ENCODE measurements around the gene ADAM12. TPM values are rescaled to one million over a fixed set of nuclear protein-coding genes. Genes with fewer than 3 reads are reported as not detected.

ADAM12 gene
- total and polyA plus RNA-seq, 8 donors: 0.03 to 3.7 (median 0.15) TPM

DNA sequence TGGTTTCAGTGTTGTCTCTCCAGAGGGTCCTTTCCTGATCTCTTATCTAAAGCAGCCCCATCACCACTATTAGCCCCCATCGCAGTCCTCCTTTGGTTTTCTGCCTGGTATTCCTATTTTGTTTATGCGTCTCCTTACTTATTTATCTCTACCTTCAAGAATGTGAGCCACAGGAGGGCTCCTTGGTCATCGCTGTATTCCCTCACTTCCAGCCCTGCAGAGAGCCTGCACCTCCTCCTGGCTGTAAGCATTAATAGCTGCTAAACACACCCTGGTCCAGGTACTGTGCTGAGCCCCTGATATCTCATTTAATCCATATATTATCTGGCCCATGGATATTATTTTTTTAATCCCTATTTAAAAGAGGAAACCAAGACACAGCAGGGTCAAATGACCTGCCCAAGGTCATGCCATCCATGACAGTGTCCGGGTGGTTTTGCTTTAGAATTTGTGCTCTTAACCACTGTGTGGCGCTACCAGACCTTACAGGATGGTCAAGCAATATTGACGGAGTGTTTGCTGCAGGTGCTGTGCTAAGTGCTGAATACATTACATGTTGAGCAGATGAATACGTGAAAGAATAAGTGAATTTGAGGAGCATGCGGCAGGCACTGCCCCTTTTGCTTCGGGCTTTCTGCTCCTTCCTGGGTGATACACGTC, 227.2 kb downstream of the ADAM12 start:
- DNase-seq: no peak

DNA sequence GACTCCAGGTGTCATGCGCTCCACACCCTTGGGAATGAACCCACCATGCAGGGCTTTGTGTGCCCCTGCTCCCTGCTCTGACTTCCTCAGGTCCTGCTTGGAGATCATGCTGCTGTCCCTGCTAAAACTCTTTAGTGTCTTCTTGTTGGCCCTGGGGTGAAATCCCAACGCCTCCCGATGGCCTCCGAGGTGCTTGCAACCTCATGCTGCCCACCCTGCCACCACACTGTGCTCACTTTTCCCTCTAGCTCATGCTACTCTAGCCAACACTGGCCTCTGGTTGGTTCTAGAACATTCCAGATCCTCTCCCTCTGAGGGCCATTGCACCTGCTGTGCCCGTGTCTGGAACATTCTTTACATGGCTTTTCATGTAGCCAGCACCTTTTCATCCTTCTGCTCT, 227.7 kb downstream of the ADAM12 start:
- Histone ChIP-seq H3K9me3 (no peaks in the 10 kb centered on the region), H3K27ac (no peak overlapping the region), H3K4me1 (no peaks in the 10 kb centered on the region), H3K4me3 (no peak overlapping the region), H3K36me3 (no peaks in the 10 kb centered on the region), H3K27me3 (no peaks in the 10 kb centered on the region)
- WGBS, 2 donors: 49 to 54% methylated on average over 5 of the region's 5 CpGs
- intact Hi-C loops (cut with DNase I): no loop called here
- ATAC-seq (no peak), FAIRE-seq (no peak), DNase-seq (no peak)
- TF ChIP-seq, protein P1, sequence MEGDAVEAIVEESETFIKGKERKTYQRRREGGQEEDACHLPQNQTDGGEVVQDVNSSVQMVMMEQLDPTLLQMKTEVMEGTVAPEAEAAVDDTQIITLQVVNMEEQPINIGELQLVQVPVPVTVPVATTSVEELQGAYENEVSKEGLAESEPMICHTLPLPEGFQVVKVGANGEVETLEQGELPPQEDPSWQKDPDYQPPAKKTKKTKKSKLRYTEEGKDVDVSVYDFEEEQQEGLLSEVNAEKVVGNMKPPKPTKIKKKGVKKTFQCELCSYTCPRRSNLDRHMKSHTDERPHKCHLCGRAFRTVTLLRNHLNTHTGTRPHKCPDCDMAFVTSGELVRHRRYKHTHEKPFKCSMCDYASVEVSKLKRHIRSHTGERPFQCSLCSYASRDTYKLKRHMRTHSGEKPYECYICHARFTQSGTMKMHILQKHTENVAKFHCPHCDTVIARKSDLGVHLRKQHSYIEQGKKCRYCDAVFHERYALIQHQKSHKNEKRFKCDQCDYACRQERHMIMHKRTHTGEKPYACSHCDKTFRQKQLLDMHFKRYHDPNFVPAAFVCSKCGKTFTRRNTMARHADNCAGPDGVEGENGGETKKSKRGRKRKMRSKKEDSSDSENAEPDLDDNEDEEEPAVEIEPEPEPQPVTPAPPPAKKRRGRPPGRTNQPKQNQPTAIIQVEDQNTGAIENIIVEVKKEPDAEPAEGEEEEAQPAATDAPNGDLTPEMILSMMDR (IDR thresholded peaks at IDR 0.05): no peak

More for the DNA sequence above, 227.2 kb downstream of the ADAM12 start:
- intact Hi-C loops (cut with DNase I): no loop called here
- no peaks in the 10 kb centered on the region for H3K27me3 ChIP-seq
- ATAC-seq: peak in 2 of 4 donors; percentile 42 to 44
- FAIRE-seq: no peak
- WGBS, 2 donors: 60 to 71% methylated on average over 10 of the region's 10 CpGs
- no peaks in the 10 kb centered on the region for H3K4me1 ChIP-seq
- H3K36me3 ChIP-seq: no peaks in the 10 kb centered on the region
- H3K9me3 ChIP-seq: no peaks in the 10 kb centered on the region
- no peak overlapping the region for H3K27ac ChIP-seq
- H3K4me3 ChIP-seq: no peak overlapping the region
- TF ChIP-seq, protein P1 (IDR thresholded peaks at IDR 0.05): no peak

DNA sequence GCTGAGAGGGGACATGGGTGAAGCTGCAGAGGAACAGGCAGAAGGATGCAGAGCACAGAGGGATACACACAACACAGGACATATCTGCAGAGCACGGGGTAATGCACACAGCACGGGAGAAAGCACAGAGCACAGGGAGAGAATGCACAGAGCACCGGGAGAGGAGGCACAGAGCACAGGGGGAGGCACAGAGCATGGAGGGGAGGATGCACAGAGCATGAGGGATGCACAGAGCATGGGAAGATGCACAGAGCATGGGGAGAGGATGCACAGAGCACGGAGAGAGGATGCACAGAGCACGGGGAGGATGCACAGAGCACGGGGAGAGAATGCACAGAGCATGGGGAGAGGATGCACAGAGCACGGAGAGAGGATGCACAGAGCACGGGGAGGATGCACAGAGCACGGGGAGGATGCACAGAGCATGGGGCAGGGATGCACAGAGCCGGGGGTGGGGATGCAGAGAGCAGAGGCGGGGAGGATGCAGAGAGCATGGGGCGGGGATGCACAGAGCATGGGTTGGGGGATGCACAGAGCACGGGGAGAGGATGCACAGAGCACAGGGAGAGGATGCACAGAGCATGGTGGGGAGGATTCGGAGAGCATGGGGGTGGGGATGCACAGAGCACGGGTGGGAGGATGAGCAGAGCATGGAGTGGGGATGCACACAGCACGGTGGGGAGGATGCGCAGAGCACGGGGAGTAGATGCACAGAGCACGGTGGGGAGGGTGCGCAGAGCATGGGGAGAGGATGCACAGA, 230.0 kb downstream of the ADAM12 start:
- H3K27me3 ChIP-seq: no peaks in the 10 kb centered on the region
- ATAC-seq (no peak), DNase-seq (no peak), FAIRE-seq (no peak)
- TF ChIP-seq, protein P1 (IDR thresholded peaks at IDR 0.05): no peak
- no peaks in the 10 kb centered on the region for H3K4me1 ChIP-seq
- intact Hi-C loops (cut with DNase I): no loop called here
- no peak overlapping the region for H3K27ac ChIP-seq
- WGBS, 2 donors: 53 to 58% methylated on average over 20 of the region's 20 CpGs
- no peak overlapping the region for H3K4me3 ChIP-seq
- H3K9me3 ChIP-seq: no peaks in the 10 kb centered on the region
- H3K36me3 ChIP-seq: no peaks in the 10 kb centered on the region

DNA sequence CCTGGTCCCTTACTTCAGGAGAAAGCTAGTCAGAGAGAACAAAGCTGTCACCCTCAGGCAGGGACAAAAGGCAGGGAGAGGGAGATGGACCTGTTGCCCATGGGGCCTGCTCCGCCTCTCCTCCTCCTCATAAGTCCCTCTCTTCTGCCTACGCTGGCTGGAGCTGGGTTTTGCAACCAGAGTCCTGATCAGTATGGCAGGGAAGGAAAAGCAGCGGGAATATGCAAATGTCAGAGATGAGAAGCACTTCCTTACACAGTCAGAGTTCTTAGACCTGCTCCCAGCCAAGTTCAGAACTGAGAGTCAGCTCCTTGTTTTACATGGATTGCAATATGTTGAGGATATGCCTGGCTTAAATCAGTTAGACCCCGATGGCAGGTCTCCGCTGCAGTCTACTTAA, 231.1 kb downstream of the ADAM12 start:
- Histone ChIP-seq H3K27me3 (no peaks in the 10 kb centered on the region), H3K9me3 (no peaks in the 10 kb centered on the region), H3K4me1 (no peaks in the 10 kb centered on the region), H3K36me3 (no peaks in the 10 kb centered on the region), H3K27ac (no peak overlapping the region), H3K4me3 (no peak overlapping the region)
- no peak for FAIRE-seq
- intact Hi-C loops (cut with DNase I): no loop called here
- no peak for DNase-seq
- TF ChIP-seq, protein P1 (IDR thresholded peaks at IDR 0.05): no peak
- ATAC-seq: no peak
- 69 to 71% methylated on average over 5 of the region's 5 CpGs for WGBS, 2 donors

DNA sequence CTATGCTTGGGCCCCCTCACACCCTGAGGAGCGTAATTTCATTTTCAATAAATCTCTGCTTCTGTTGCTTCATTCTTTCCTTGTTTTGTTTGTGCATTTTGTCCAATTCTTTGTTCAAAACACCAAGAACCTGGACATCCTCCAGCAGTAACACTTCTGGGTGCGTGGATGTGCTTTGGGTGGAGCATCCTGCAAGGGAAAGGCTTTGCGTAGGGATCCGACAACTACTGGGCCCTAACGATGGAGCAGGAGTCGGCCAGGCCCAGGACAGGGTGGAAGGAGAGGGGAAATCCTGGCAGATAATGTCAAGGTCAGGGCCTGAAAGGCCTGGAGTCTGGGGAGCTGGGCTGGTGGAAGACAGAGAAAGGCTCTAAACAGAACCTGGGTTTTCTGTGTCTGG, 231.8 kb downstream of the ADAM12 start:
- no peaks in the 10 kb centered on the region for H3K4me1 ChIP-seq
- DNase-seq (no peak), ATAC-seq (no peak), FAIRE-seq (no peak)
- H3K4me3 ChIP-seq: no peak overlapping the region
- no peaks in the 10 kb centered on the region for H3K9me3 ChIP-seq
- TF ChIP-seq, protein P1 (IDR thresholded peaks at IDR 0.05): no peak
- intact Hi-C loops (cut with DNase I): no loop called here
- H3K36me3 ChIP-seq: no peaks in the 10 kb centered on the region
- 72 to 82% methylated on average over 6 of the region's 6 CpGs for WGBS, 2 donors
- no peaks in the 10 kb centered on the region for H3K27me3 ChIP-seq
- H3K27ac ChIP-seq: no peak overlapping the region
